HCT116 (cell line): ENCODE results near the gene SCFD2.

Source experiments
- CBX3 ChIP-seq: IDR thresholded peaks from 2 replicates; pipeline ENCODE4 v1.6.1; 2012; ENCODE audit warnings: low read depth
- CEBPB ChIP-seq: IDR thresholded peaks from 2 replicates; pipeline ENCODE4 v1.6.1; 2012; ENCODE audit warnings: low read depth
- CTCF ChIP-seq, 3 experiments: fragments of 200-600 bp in 1 of 3; sonication (generic) in 1 of 3; IDR thresholded peaks in 2 of 3; conservative IDR thresholded peaks in 1 of 3; 2 replicates each; pipeline ENCODE4 v1.5.1; 2012 to 2017; ENCODE audit warnings: low read depth in 2 of 3, low read length in 2 of 3, antibody characterized with exemption in 1 of 3, borderline replicate concordance in 1 of 3, control low read depth in 1 of 3, mild to moderate bottlenecking in 1 of 3, mixed read lengths in 1 of 3, mixed run types in 1 of 3, moderate library complexity in 1 of 3; ENCODE audit not compliant: insufficient read depth in 1 of 3
- ELF1 ChIP-seq: IDR thresholded peaks from 2 replicates; pipeline ENCODE4 v1.6.1; 2012; ENCODE audit warnings: low read depth, borderline replicate concordance
- EZH2 ChIP-seq: fragments of 200-600 bp; sonication (generic); IDR thresholded peaks from 2 replicates; pipeline ENCODE4 v1.6.1; 2017; ENCODE audit warnings: antibody characterized with exemption, mixed run types
- EZH2phosphoT487 ChIP-seq: fragments of 200-600 bp; IDR thresholded peaks from 2 replicates; pipeline ENCODE4 v1.6.1; 2018; ENCODE audit warnings: antibody characterized with exemption, borderline replicate concordance
- JUND ChIP-seq: IDR thresholded peaks from 2 replicates; pipeline ENCODE4 v1.6.1; 2012
- MAX ChIP-seq: IDR thresholded peaks from 2 replicates; pipeline ENCODE4 v1.6.1; 2012
- POLR2A ChIP-seq: IDR thresholded peaks from 2 replicates; pipeline ENCODE4 v1.7.0; 2011; ENCODE audit warnings: borderline replicate concordance; ENCODE audit not compliant: insufficient read depth, insufficient read length; ENCODE audit errors: extremely low read depth
- POLR2AphosphoS5 ChIP-seq: IDR thresholded peaks from 2 replicates; pipeline ENCODE4 v1.6.1; 2011; ENCODE audit warnings: mild to moderate bottlenecking, low read depth, low read length, moderate library complexity
- REST ChIP-seq: IDR thresholded peaks from 2 replicates; pipeline ENCODE4 v1.6.1; 2012; ENCODE audit warnings: low read depth
- SIN3A ChIP-seq: IDR thresholded peaks from 2 replicates; pipeline ENCODE4 v1.6.1; 2012; ENCODE audit warnings: low read depth
- TCF7L2 ChIP-seq: IDR thresholded peaks from 2 replicates; pipeline ENCODE4 v1.7.0; 2011; ENCODE audit warnings: borderline replicate concordance, inconsistent platforms; ENCODE audit not compliant: insufficient read depth, insufficient read length; ENCODE audit errors: extremely low read depth
- ZNF274 ChIP-seq: fragments of 200-500 bp; sonication (Bioruptor generic); IDR thresholded peaks from 2 replicates; pipeline ENCODE4 v1.6.1; 2014; ENCODE audit warnings: mild to moderate bottlenecking, low read depth, low read length, inconsistent platforms

GRCh38 chr4:52907510-52907909, 458.4 kb downstream of the SCFD2 start:
- TF ChIP-seq TCF7L2 = no peak
- TF ChIP-seq CTCF (IDR thresholded peaks at IDR 0.05 in 2 of 3, conservative IDR thresholded peaks at IDR 0.05 in 1 of 3; ENCODE audit: borderline replicate concordance in 1 of 3, insufficient read depth in 1 of 3, low read depth in 2 of 3, low read length in 2 of 3) = no peak
- TF ChIP-seq REST = no peak
- no peak for TF ChIP-seq POLR2AphosphoS5
- no peak for TF ChIP-seq ELF1
- TF ChIP-seq EZH2 = no peak
- TF ChIP-seq EZH2phosphoT487 = no peak
- TF ChIP-seq SIN3A = no peak
- no peak for TF ChIP-seq JUND
- no peak for TF ChIP-seq MAX
- TF ChIP-seq POLR2A = no peak
- no peak for TF ChIP-seq CEBPB
- TF ChIP-seq ZNF274 = no peak
- no peak for TF ChIP-seq CBX3
